ENCODE data around the gene GMEB1. TPM values are rescaled to one million over a fixed set of nuclear protein-coding genes. Genes with fewer than 3 reads are reported as not detected.
A peak's percentile ranks its signal among the peaks of the same experiment; 100 is the strongest.
"Not testable (repeated sequence)": the region's sequence is repeated elsewhere in the genome, so short reads cannot be mapped to it uniquely, and the experiment has no call there.

Gene GMEB1
- total RNA-seq, result 6.5 TPM
- long read RNA-seq, full-length matches to known transcripts, result 4 of 5 reads
- long read RNA-seq, partial matches to known transcripts, result 0 of 5 reads
- long read RNA-seq, other reads (novel, unspliced or antisense), result 1 of 5 reads

- peak; percentile 95 for DNase-seq (ENCODE audit: missing footprints)
- peak; percentile 89 for ATAC-seq
- intact Hi-C loops (cut with DNase I), result loop anchor here (2.0 to 5.0 kb wide), 2 partner anchors 20 to 69 kb away; partner anchors contain the start of genes RNU11 and YTHDF2
These were observed at the start of gene GMEB1 for GRCh38 chr1:28668191-28668955. Gene GMEB1, plus strand, starts transcription at chr1:28668784. Its CDS starts 14,829 bp downstream, at chr1:28683613.

GRCh38 chr1:28631713-28632112 lies 36.9 kb upstream of the GMEB1 start:
- ATAC-seq, result no peak
- no peak for DNase-seq (ENCODE audit: missing footprints)
- intact Hi-C loops (cut with DNase I), result no loop called here

- ATAC-seq (no peak), DNase-seq (ENCODE audit: missing footprints) (no peak)
- intact Hi-C loops (cut with DNase I), result no loop called here
These were observed 36.0 kb upstream of the GMEB1 start for GRCh38 chr1:28632560-28632959.

GRCh38 chr1:28640766-28641165 lies 27.8 kb upstream of the GMEB1 start:
- ATAC-seq (no peak), DNase-seq (ENCODE audit: missing footprints) (no peak)
- intact Hi-C loops (cut with DNase I), result no loop called here

GRCh38 chr1:28642056-28642846 lies 26.3 kb upstream of the GMEB1 start:
- ATAC-seq, result peak; percentile 4

GRCh38 chr1:28642847-28643635 lies 25.5 kb upstream of the GMEB1 start, which contains the start of gene TAF12:
Gene TAF12, minus strand, starts transcription at chr1:28643067. Its CDS starts 20,986 bp downstream, at chr1:28622081.
- ATAC-seq (peak; percentile 97), DNase-seq (ENCODE audit: missing footprints) (peak; percentile 96)
- intact Hi-C loops (cut with DNase I), result loop anchor here (1.0 to 2.0 kb wide), 2 partner anchors 62 to 93 kb away; partner anchors contain the start of gene YTHDF2

More at GRCh38 chr1:28642056-28642846, 26.3 kb upstream of the GMEB1 start:
- DNase-seq (ENCODE audit: missing footprints), result peak; percentile 73
- intact Hi-C loops (cut with DNase I), result loop anchor here (2.0 kb wide), 1 partner anchor 61 kb away; no protein-coding TSS in a partner anchor

GRCh38 chr1:28644494-28644893 lies 24.1 kb upstream of the GMEB1 start:
- ATAC-seq, result no peak
- intact Hi-C loops (cut with DNase I), result no loop called here
- DNase-seq (ENCODE audit: missing footprints), result no peak

GRCh38 chr1:28645406-28645805 lies 23.2 kb upstream of the GMEB1 start:
- ATAC-seq; intact Hi-C loops (cut with DNase I); DNase-seq (ENCODE audit: missing footprints): not testable (repeated sequence)

GRCh38 chr1:28646040-28646439 lies 22.5 kb upstream of the GMEB1 start:
- ATAC-seq, result no peak

GRCh38 chr1:28648008-28648473 lies 20.5 kb upstream of the GMEB1 start:
- peak; percentile 95 for ATAC-seq
- intact Hi-C loops (cut with DNase I), result loop anchor here (1.0 to 2.0 kb wide), 3 partner anchors 21 to 533 kb away; partner anchors contain the start of genes GMEB1, SRSF4 and YTHDF2
- DNase-seq (ENCODE audit: missing footprints), result peak; percentile 95

More at GRCh38 chr1:28646040-28646439, 22.5 kb upstream of the GMEB1 start:
- DNase-seq (ENCODE audit: missing footprints), result no peak
- intact Hi-C loops (cut with DNase I), result no loop called here

GRCh38 chr1:28648474-28649198 lies 19.9 kb upstream of the GMEB1 start, which contains the start of gene RNU11:
Gene RNU11, plus strand, starts transcription at chr1:28648600.
- peak; percentile 87 for ATAC-seq
- intact Hi-C loops (cut with DNase I), result loop anchor here (1.0 to 2.0 kb wide), 3 partner anchors 20 to 532 kb away; partner anchors contain the start of genes GMEB1, SRSF4 and YTHDF2
- DNase-seq (ENCODE audit: missing footprints), result peak; percentile 86

- intact Hi-C loops (cut with DNase I); ATAC-seq; DNase-seq (ENCODE audit: missing footprints): not testable (repeated sequence)
These were observed 15.5 kb upstream of the GMEB1 start for GRCh38 chr1:28653063-28653462.

- intact Hi-C loops (cut with DNase I); ATAC-seq; DNase-seq (ENCODE audit: missing footprints): not testable (repeated sequence)
These were observed 14.7 kb upstream of the GMEB1 start for GRCh38 chr1:28653870-28654269.

- ATAC-seq; intact Hi-C loops (cut with DNase I); DNase-seq (ENCODE audit: missing footprints): not testable (repeated sequence)
These were observed 12.9 kb upstream of the GMEB1 start for GRCh38 chr1:28655448-28656311.

GRCh38 chr1:28656335-28656734 lies 12.2 kb upstream of the GMEB1 start:
- DNase-seq (ENCODE audit: missing footprints) (no peak), ATAC-seq (no peak)
- intact Hi-C loops (cut with DNase I), result no loop called here

- no peak for DNase-seq (ENCODE audit: missing footprints)
- ATAC-seq, result no peak
- intact Hi-C loops (cut with DNase I), result no loop called here
These were observed 4.6 kb upstream of the GMEB1 start for GRCh38 chr1:28663871-28664470.

Measured in Right ventricle myocardium inferior (tissue), 1 donor.